ENCODE results near the gene SCGB1D4.
A peak's percentile ranks its signal among the peaks of the same experiment; 100 is the strongest.
"Not testable (repeated sequence)": the region's sequence is repeated elsewhere in the genome, so short reads cannot be mapped to it uniquely, and the experiment has no call there.

SCGB1D4 gene

GRCh38 chr11:62325781-62326180 lies 26.9 kb upstream of the SCGB1D4 start:
- DNase-seq; H3K4me3 Mint-ChIP-seq; H3K27ac Mint-ChIP-seq; H3K4me1 Mint-ChIP-seq (ENCODE audit: low read depth in 2 of 2); ATAC-seq (replicated peaks); H3K9me3 Mint-ChIP-seq; H3K36me3 Mint-ChIP-seq (ENCODE audit: insufficient read depth): not testable (repeated sequence)
- peaks cover 11 to 40% of the 10 kb centered on the region in 2 donors for H3K27me3 Mint-ChIP-seq

GRCh38 chr11:62324731-62325556 lies 26.1 kb upstream of the SCGB1D4 start:
- no peak overlapping the region for H3K4me3 Mint-ChIP-seq
- ATAC-seq (replicated peaks) (peak; percentile 71), DNase-seq (peak; percentile 35 to 64 (median 39))
- H3K9me3 Mint-ChIP-seq = no peaks in the 10 kb centered on the region
- no peaks in the 10 kb centered on the region for H3K36me3 Mint-ChIP-seq (ENCODE audit: insufficient read depth)
- peaks cover 19 to 49% of the 10 kb centered on the region in 2 donors for H3K27me3 Mint-ChIP-seq
- no peak overlapping the region for H3K27ac Mint-ChIP-seq
- peaks cover 0 to 3% of the 10 kb centered on the region in 2 donors for H3K4me1 Mint-ChIP-seq (ENCODE audit: low read depth in 2 of 2)

- no peak for DNase-seq
- no peak overlapping the region for H3K27ac Mint-ChIP-seq
- H3K4me1 Mint-ChIP-seq (ENCODE audit: low read depth in 2 of 2) = peaks cover 0 to 2% of the 10 kb centered on the region in 2 donors
- peaks cover 24 to 43% of the 10 kb centered on the region in 2 donors for H3K27me3 Mint-ChIP-seq
- H3K9me3 Mint-ChIP-seq = no peaks in the 10 kb centered on the region
- ATAC-seq (replicated peaks) = no peak
- no peak overlapping the region for H3K4me3 Mint-ChIP-seq
- no peaks in the 10 kb centered on the region for H3K36me3 Mint-ChIP-seq (ENCODE audit: insufficient read depth)
Measured at GRCh38 chr11:62322524-62322923, 23.6 kb upstream of the SCGB1D4 start.

- H3K9me3 Mint-ChIP-seq = no peaks in the 10 kb centered on the region
- ATAC-seq (replicated peaks) = no peak
- H3K27ac Mint-ChIP-seq = no peak overlapping the region
- H3K4me1 Mint-ChIP-seq (ENCODE audit: low read depth in 2 of 2) = peaks cover 10 to 13% of the 10 kb centered on the region in 2 donors
- H3K36me3 Mint-ChIP-seq (ENCODE audit: insufficient read depth) = no peaks in the 10 kb centered on the region
- DNase-seq = no peak
- no peak overlapping the region for H3K4me3 Mint-ChIP-seq
- H3K27me3 Mint-ChIP-seq = peaks cover 46 to 56% of the 10 kb centered on the region in 2 donors
Measured at GRCh38 chr11:62315431-62315830, 16.6 kb upstream of the SCGB1D4 start.

- peaks cover 10 to 13% of the 10 kb centered on the region in 2 donors for H3K4me1 Mint-ChIP-seq (ENCODE audit: low read depth in 2 of 2)
- no peaks in the 10 kb centered on the region for H3K36me3 Mint-ChIP-seq (ENCODE audit: insufficient read depth)
- DNase-seq (no peak), ATAC-seq (replicated peaks) (no peak)
- H3K9me3 Mint-ChIP-seq = no peaks in the 10 kb centered on the region
- no peak overlapping the region for H3K4me3 Mint-ChIP-seq
- H3K27ac Mint-ChIP-seq = no peak overlapping the region
- H3K27me3 Mint-ChIP-seq = peaks cover 25 to 50% of the 10 kb centered on the region in 2 donors
Measured at GRCh38 chr11:62309991-62310390, 11.1 kb upstream of the SCGB1D4 start.

GRCh38 chr11:62307950-62308349 lies 9.1 kb upstream of the SCGB1D4 start:
- no peaks in the 10 kb centered on the region for H3K36me3 Mint-ChIP-seq (ENCODE audit: insufficient read depth)
- ATAC-seq (replicated peaks) = no peak
- H3K27me3 Mint-ChIP-seq = peaks cover 15 to 39% of the 10 kb centered on the region in 2 donors
- peaks cover 10 to 13% of the 10 kb centered on the region in 2 donors for H3K4me1 Mint-ChIP-seq (ENCODE audit: low read depth in 2 of 2)
- H3K4me3 Mint-ChIP-seq = no peak overlapping the region
- DNase-seq = no peak
- no peak overlapping the region for H3K27ac Mint-ChIP-seq
- no peaks in the 10 kb centered on the region for H3K9me3 Mint-ChIP-seq

GRCh38 chr11:62306227-62306626 lies 7.4 kb upstream of the SCGB1D4 start:
- no peak overlapping the region for H3K4me3 Mint-ChIP-seq
- no peak overlapping the region for H3K27ac Mint-ChIP-seq
- DNase-seq (no peak), ATAC-seq (replicated peaks) (no peak)
- no peaks in the 10 kb centered on the region for H3K9me3 Mint-ChIP-seq
- H3K4me1 Mint-ChIP-seq (ENCODE audit: low read depth in 2 of 2) = peaks cover 2% of the 10 kb centered on the region in 2 donors
- peaks cover 24 to 26% of the 10 kb centered on the region in 2 donors for H3K27me3 Mint-ChIP-seq
- H3K36me3 Mint-ChIP-seq (ENCODE audit: insufficient read depth) = no peaks in the 10 kb centered on the region

GRCh38 chr11:62295504-62295903 lies 3.4 kb downstream of the SCGB1D4 start:
- DNase-seq (no peak), ATAC-seq (replicated peaks) (no peak)
- Mint-ChIP-seq H3K36me3 (ENCODE audit: insufficient read depth) (no peaks in the 10 kb centered on the region), H3K4me1 (ENCODE audit: low read depth in 2 of 2) (no peaks in the 10 kb centered on the region), H3K9me3 (no peaks in the 10 kb centered on the region), H3K4me3 (no peak overlapping the region), H3K27me3 (peaks cover 46 to 59% of the 10 kb centered on the region in 2 donors), H3K27ac (no peak overlapping the region)

- H3K9me3 Mint-ChIP-seq = no peaks in the 10 kb centered on the region
- DNase-seq (no peak), ATAC-seq (replicated peaks) (no peak)
- peaks cover 4 to 12% of the 10 kb centered on the region in 2 donors for H3K27me3 Mint-ChIP-seq
- H3K27ac Mint-ChIP-seq = no peak overlapping the region
- H3K36me3 Mint-ChIP-seq (ENCODE audit: insufficient read depth) = no peaks in the 10 kb centered on the region
- no peak overlapping the region for H3K4me3 Mint-ChIP-seq
- H3K4me1 Mint-ChIP-seq (ENCODE audit: low read depth in 2 of 2) = no peaks in the 10 kb centered on the region
Measured at GRCh38 chr11:62280452-62280851, 18.4 kb downstream of the SCGB1D4 start.

- Mint-ChIP-seq H3K4me1 (ENCODE audit: low read depth in 2 of 2) (no peaks in the 10 kb centered on the region), H3K9me3 (no peaks in the 10 kb centered on the region), H3K27me3 (peaks cover 15 to 22% of the 10 kb centered on the region in 2 donors), H3K36me3 (ENCODE audit: insufficient read depth) (no peaks in the 10 kb centered on the region), H3K4me3 (no peak overlapping the region), H3K27ac (no peak overlapping the region)
- no peak for DNase-seq
- ATAC-seq (replicated peaks) = no peak
Measured at GRCh38 chr11:62273789-62274275, 25.0 kb downstream of the SCGB1D4 start.

GRCh38 chr11:62273284-62273683 lies 25.6 kb downstream of the SCGB1D4 start:
- Mint-ChIP-seq H3K27ac (no peak overlapping the region), H3K4me3 (no peak overlapping the region), H3K27me3 (peaks cover 20 to 28% of the 10 kb centered on the region in 2 donors), H3K9me3 (no peaks in the 10 kb centered on the region), H3K36me3 (ENCODE audit: insufficient read depth) (no peaks in the 10 kb centered on the region), H3K4me1 (ENCODE audit: low read depth in 2 of 2) (no peaks in the 10 kb centered on the region)
- ATAC-seq (replicated peaks) (no peak), DNase-seq (no peak)

- no peaks in the 10 kb centered on the region for H3K4me1 Mint-ChIP-seq (ENCODE audit: low read depth in 2 of 2)
- H3K27ac Mint-ChIP-seq = no peak within 1 kb of the TSS
- no peak for DNase-seq
- H3K27me3 Mint-ChIP-seq = peaks cover 35 to 51% of the 10 kb centered on the region in 2 donors
- no peaks in the 10 kb centered on the region for H3K9me3 Mint-ChIP-seq
- H3K36me3 Mint-ChIP-seq (ENCODE audit: insufficient read depth) = no peaks in the 10 kb centered on the region
- ATAC-seq (replicated peaks) = no peak
- H3K4me3 Mint-ChIP-seq = no peak within 1 kb of the TSS
Measured at GRCh38 chr11:62269654-62270278, 29.1 kb downstream of the SCGB1D4 start, which contains the start of gene SCGB2A2. SCGB2A2 (plus strand) TSS chr11:62270158; CDS start chr11:62270217, 59 bp downstream.

- Mint-ChIP-seq H3K9me3 (no peaks in the 10 kb centered on the region), H3K4me3 (no peak overlapping the region), H3K4me1 (ENCODE audit: low read depth in 2 of 2) (no peaks in the 10 kb centered on the region), H3K36me3 (ENCODE audit: insufficient read depth) (no peaks in the 10 kb centered on the region), H3K27ac (no peak overlapping the region), H3K27me3 (peaks cover 41 to 72% of the 10 kb centered on the region in 2 donors)
- DNase-seq (no peak), ATAC-seq (replicated peaks) (no peak)
Measured at GRCh38 chr11:62267576-62267975, 31.3 kb downstream of the SCGB1D4 start.

- H3K36me3 Mint-ChIP-seq (ENCODE audit: insufficient read depth) = no peaks in the 10 kb centered on the region
- no peak overlapping the region for H3K27ac Mint-ChIP-seq
- no peak overlapping the region for H3K4me3 Mint-ChIP-seq
- peaks cover 41 to 72% of the 10 kb centered on the region in 2 donors for H3K27me3 Mint-ChIP-seq
- ATAC-seq (replicated peaks) (no peak), DNase-seq (no peak)
- H3K4me1 Mint-ChIP-seq (ENCODE audit: low read depth in 2 of 2) = no peaks in the 10 kb centered on the region
- no peaks in the 10 kb centered on the region for H3K9me3 Mint-ChIP-seq
Measured at GRCh38 chr11:62267050-62267449, 31.8 kb downstream of the SCGB1D4 start.

Data from effector memory CD8-positive, alpha-beta T cell (primary cell).